HCT116 (cell line): ENCODE measurements around the gene RAB42.

Source experiments
- ATF3 ChIP-seq: IDR thresholded peaks from 2 replicates; pipeline ENCODE4 v1.6.1; 2012
- CEBPB ChIP-seq: IDR thresholded peaks from 2 replicates; pipeline ENCODE4 v1.6.1; 2012; ENCODE audit warnings: low read depth
- EZH2phosphoT487 ChIP-seq: fragments of 200-600 bp; IDR thresholded peaks from 2 replicates; pipeline ENCODE4 v1.6.1; 2018; ENCODE audit warnings: antibody characterized with exemption, borderline replicate concordance
- FOSL1 ChIP-seq: IDR thresholded peaks from 2 replicates; pipeline ENCODE4 v1.6.1; 2012; ENCODE audit warnings: low read depth
- POLR2A ChIP-seq: IDR thresholded peaks from 2 replicates; pipeline ENCODE4 v1.7.0; 2011; ENCODE audit warnings: borderline replicate concordance; ENCODE audit not compliant: insufficient read depth, insufficient read length; ENCODE audit errors: extremely low read depth
- POLR2AphosphoS5 ChIP-seq: IDR thresholded peaks from 2 replicates; pipeline ENCODE4 v1.6.1; 2011; ENCODE audit warnings: mild to moderate bottlenecking, low read depth, low read length, moderate library complexity
- RAD21 ChIP-seq: IDR thresholded peaks from 2 replicates; pipeline ENCODE4 v1.6.1; 2012; ENCODE audit warnings: low read depth, mild to moderate bottlenecking
- YY1 ChIP-seq: IDR thresholded peaks from 2 replicates; pipeline ENCODE4 v1.6.1; 2011; ENCODE audit warnings: low read length, low read depth, moderate library complexity, mild to moderate bottlenecking; ENCODE audit not compliant: insufficient replicate concordance; ENCODE audit errors: extremely low read depth
- ZNF274 ChIP-seq: fragments of 200-500 bp; sonication (Bioruptor generic); IDR thresholded peaks from 2 replicates; pipeline ENCODE4 v1.6.1; 2014; ENCODE audit warnings: mild to moderate bottlenecking, low read depth, low read length, inconsistent platforms
- TF ChIP-seq, protein P1 (sequence below), 3 experiments: fragments of 200-600 bp in 1 of 3; sonication (generic) in 1 of 3; IDR thresholded peaks in 2 of 3; conservative IDR thresholded peaks in 1 of 3; 2 replicates each; pipeline ENCODE4 v1.5.1; 2012 to 2017; ENCODE audit warnings: low read depth in 2 of 3, low read length in 2 of 3, antibody characterized with exemption in 1 of 3, borderline replicate concordance in 1 of 3, control low read depth in 1 of 3, mild to moderate bottlenecking in 1 of 3, mixed read lengths in 1 of 3, mixed run types in 1 of 3, moderate library complexity in 1 of 3; ENCODE audit not compliant: insufficient read depth in 1 of 3
- TF ChIP-seq, protein P2 (sequence below): IDR thresholded peaks from 2 replicates; pipeline ENCODE4 v1.6.1; 2012; ENCODE audit warnings: low read depth

GRCh38 chr1:28595412-28596191, 3.5 kb downstream of the RAB42 start:
- TF ChIP-seq, protein P1, sequence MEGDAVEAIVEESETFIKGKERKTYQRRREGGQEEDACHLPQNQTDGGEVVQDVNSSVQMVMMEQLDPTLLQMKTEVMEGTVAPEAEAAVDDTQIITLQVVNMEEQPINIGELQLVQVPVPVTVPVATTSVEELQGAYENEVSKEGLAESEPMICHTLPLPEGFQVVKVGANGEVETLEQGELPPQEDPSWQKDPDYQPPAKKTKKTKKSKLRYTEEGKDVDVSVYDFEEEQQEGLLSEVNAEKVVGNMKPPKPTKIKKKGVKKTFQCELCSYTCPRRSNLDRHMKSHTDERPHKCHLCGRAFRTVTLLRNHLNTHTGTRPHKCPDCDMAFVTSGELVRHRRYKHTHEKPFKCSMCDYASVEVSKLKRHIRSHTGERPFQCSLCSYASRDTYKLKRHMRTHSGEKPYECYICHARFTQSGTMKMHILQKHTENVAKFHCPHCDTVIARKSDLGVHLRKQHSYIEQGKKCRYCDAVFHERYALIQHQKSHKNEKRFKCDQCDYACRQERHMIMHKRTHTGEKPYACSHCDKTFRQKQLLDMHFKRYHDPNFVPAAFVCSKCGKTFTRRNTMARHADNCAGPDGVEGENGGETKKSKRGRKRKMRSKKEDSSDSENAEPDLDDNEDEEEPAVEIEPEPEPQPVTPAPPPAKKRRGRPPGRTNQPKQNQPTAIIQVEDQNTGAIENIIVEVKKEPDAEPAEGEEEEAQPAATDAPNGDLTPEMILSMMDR (IDR thresholded peaks at IDR 0.05 in 2 of 3, conservative IDR thresholded peaks at IDR 0.05 in 1 of 3; ENCODE audit: borderline replicate concordance in 1 of 3, insufficient read depth in 1 of 3, low read depth in 2 of 3, low read length in 2 of 3): no peak
- TF ChIP-seq CEBPB (no peak), ATF3 (no peak), YY1 (no peak), FOSL1 (no peak), POLR2AphosphoS5 (no peak), POLR2A (no peak), ZNF274 (no peak), RAD21 (no peak), EZH2phosphoT487 (no peak)
- TF ChIP-seq, protein P2, sequence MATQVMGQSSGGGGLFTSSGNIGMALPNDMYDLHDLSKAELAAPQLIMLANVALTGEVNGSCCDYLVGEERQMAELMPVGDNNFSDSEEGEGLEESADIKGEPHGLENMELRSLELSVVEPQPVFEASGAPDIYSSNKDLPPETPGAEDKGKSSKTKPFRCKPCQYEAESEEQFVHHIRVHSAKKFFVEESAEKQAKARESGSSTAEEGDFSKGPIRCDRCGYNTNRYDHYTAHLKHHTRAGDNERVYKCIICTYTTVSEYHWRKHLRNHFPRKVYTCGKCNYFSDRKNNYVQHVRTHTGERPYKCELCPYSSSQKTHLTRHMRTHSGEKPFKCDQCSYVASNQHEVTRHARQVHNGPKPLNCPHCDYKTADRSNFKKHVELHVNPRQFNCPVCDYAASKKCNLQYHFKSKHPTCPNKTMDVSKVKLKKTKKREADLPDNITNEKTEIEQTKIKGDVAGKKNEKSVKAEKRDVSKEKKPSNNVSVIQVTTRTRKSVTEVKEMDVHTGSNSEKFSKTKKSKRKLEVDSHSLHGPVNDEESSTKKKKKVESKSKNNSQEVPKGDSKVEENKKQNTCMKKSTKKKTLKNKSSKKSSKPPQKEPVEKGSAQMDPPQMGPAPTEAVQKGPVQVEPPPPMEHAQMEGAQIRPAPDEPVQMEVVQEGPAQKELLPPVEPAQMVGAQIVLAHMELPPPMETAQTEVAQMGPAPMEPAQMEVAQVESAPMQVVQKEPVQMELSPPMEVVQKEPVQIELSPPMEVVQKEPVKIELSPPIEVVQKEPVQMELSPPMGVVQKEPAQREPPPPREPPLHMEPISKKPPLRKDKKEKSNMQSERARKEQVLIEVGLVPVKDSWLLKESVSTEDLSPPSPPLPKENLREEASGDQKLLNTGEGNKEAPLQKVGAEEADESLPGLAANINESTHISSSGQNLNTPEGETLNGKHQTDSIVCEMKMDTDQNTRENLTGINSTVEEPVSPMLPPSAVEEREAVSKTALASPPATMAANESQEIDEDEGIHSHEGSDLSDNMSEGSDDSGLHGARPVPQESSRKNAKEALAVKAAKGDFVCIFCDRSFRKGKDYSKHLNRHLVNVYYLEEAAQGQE: no peak
